GM21825 (cell line): ENCODE measurements around the gene LRMDA.
"Not testable (repeated sequence)": the region's sequence is repeated elsewhere in the genome, so short reads cannot be mapped to it uniquely, and the experiment has no call there.

ENCODE experiments used
- ATAC-seq: cut with Tn5 transposase; IDR thresholded peaks from one replicate; pipeline ENCODE4 v1.9.1; 2021; ENCODE audit warnings: mild to moderate bottlenecking, moderate library complexity; ENCODE audit not compliant: unreplicated experiment

Gene LRMDA

GRCh38 chr10:75762431-75762802 lies 331.0 kb downstream of the LRMDA start:
- ATAC-seq, result no peak

- ATAC-seq, result no peak
These were observed 332.2 kb downstream of the LRMDA start for GRCh38 chr10:75763652-75764051.

GRCh38 chr10:75764974-75765788 lies 333.8 kb downstream of the LRMDA start:
- ATAC-seq, result no peak

- no peak for ATAC-seq
These were observed 334.3 kb downstream of the LRMDA start for GRCh38 chr10:75765789-75766096.

- no peak for ATAC-seq
These were observed 334.7 kb downstream of the LRMDA start for GRCh38 chr10:75766106-75766505.

GRCh38 chr10:75766752-75767151 lies 335.3 kb downstream of the LRMDA start:
- not testable (repeated sequence) for ATAC-seq

- ATAC-seq, result no peak
These were observed 339.2 kb downstream of the LRMDA start for GRCh38 chr10:75770626-75771081.

- ATAC-seq, result no peak
These were observed 340.2 kb downstream of the LRMDA start for GRCh38 chr10:75771606-75772005.

GRCh38 chr10:75772153-75772887 lies 340.9 kb downstream of the LRMDA start:
- ATAC-seq, result no peak

- no peak for ATAC-seq
These were observed 341.9 kb downstream of the LRMDA start for GRCh38 chr10:75773231-75773780.

- no peak for ATAC-seq
These were observed 342.7 kb downstream of the LRMDA start for GRCh38 chr10:75773813-75774782.

GRCh38 chr10:75774783-75775490 lies 343.5 kb downstream of the LRMDA start:
- no peak for ATAC-seq

- no peak for ATAC-seq
These were observed 345.5 kb downstream of the LRMDA start for GRCh38 chr10:75776738-75777504.

GRCh38 chr10:75778665-75779064 lies 347.2 kb downstream of the LRMDA start:
- no peak for ATAC-seq

- ATAC-seq, result no peak
These were observed 347.9 kb downstream of the LRMDA start for GRCh38 chr10:75779276-75779675.

- ATAC-seq, result no peak
These were observed 351.2 kb downstream of the LRMDA start for GRCh38 chr10:75782463-75783248.

- no peak for ATAC-seq
These were observed 357.2 kb downstream of the LRMDA start for GRCh38 chr10:75788394-75789205.

- no peak for ATAC-seq
These were observed 362.4 kb downstream of the LRMDA start for GRCh38 chr10:75793848-75794247.
